HepG2 (cell line): ENCODE data around the gene TGM2. TPM values are rescaled to one million over a fixed set of nuclear protein-coding genes. Genes with fewer than 3 reads are reported as not detected.

Source experiments
- ATAC-seq: fragments of 200-7000 bp; cut with Tn5 transposase; 3 replicates; pipeline ENCODE4 v1.9.1; 2020; ENCODE audit warnings: mild to moderate bottlenecking, moderate library complexity
- BruUV-seq: library from RNA; stranded (reverse); fragments of 400-500 nt; replicated peaks from 2 replicates; lab custom pipeline; 2021; lab: Mats Ljungman, UMichigan
- CTCF ChIA-PET: fragments of 300-600 bp; formaldehyde crosslinking; extraction: SDS; loops from one replicate; lab custom pipeline; 2021; ENCODE audit warnings: low total read pairs, inconsistent platforms, low intra/inter-chr PET ratio; lab: Yijun Ruan, JAX
- POLR2A ChIA-PET: fragments of 350-600 bp; sonication (Branson Sonifier 250); formaldehyde crosslinking; loops from one replicate; lab custom pipeline; 2020; ENCODE audit warnings: antibody characterized with exemption, inconsistent platforms; lab: Yijun Ruan, JAX
- DNase-seq: peaks from one replicate; pipeline ENCODE4 v3.0.0-alpha.2; 2015; ENCODE audit warnings: low spot score
- FAIRE-seq: peaks from 3 replicates; lab custom pipeline; 2011; peaks lifted over from hg19 to GRCh38; lab: Jason Lieb, UNC
- H2AFZ ChIP-seq: one replicate; pipeline ENCODE4 v1.6.1; 2011; ENCODE audit warnings: low read length, inconsistent platforms
- H3K27ac ChIP-seq: fragments of 300-600 bp; 3 replicates; pipeline ENCODE4 v1.8.0; 2011; ENCODE audit warnings: mixed run types, mild to moderate bottlenecking, mixed read lengths, low read length, inconsistent platforms; ENCODE audit not compliant: insufficient read depth; ENCODE audit errors: extremely low read length
- H3K27me3 ChIP-seq, 2 experiments: fragments of 200-600 bp in 1 of 2; 2 replicates in 1 of 2; 3 replicates in 1 of 2; pipeline versions ENCODE4 v1.6.0 to v1.8.0; 2011; ENCODE audit warnings: low read length in 2 of 2, mild to moderate bottlenecking in 2 of 2, moderate library complexity in 2 of 2, inconsistent platforms in 1 of 2; ENCODE audit not compliant: insufficient read depth in 2 of 2, control insufficient read depth in 1 of 2
- H3K36me3 ChIP-seq, 2 experiments: fragments of 200-600 bp in 1 of 2; replicated peaks in 1 of 2; 2 replicates in 1 of 2; 3 replicates in 1 of 2; pipeline versions ENCODE4 v1.5.1 to v1.8.0; 2011; ENCODE audit warnings: low read length in 2 of 2, inconsistent platforms in 1 of 2; ENCODE audit not compliant: insufficient read depth in 2 of 2, control insufficient read depth in 1 of 2
- H3K4me1 ChIP-seq: 2 replicates; pipeline ENCODE4 v1.5.1; 2012; ENCODE audit warnings: low read length, inconsistent platforms; ENCODE audit not compliant: insufficient read depth
- H3K4me2 ChIP-seq: 2 replicates; pipeline ENCODE4 v1.6.0; 2011; ENCODE audit warnings: low read depth, low read length, inconsistent platforms
- H3K4me3 ChIP-seq, 3 experiments: fragments of 200-600 bp in 1 of 3; sonication (generic), shearing (Covaris generic) in 1 of 3; replicated peaks in 1 of 3; 2 replicates each; pipeline ENCODE4 v1.5.1; 2011 to 2016; ENCODE audit warnings: low read length in 3 of 3, inconsistent platforms in 2 of 3, low read depth in 2 of 3, mild to moderate bottlenecking in 2 of 3, control low read depth in 1 of 3, mixed read lengths in 1 of 3; ENCODE audit not compliant: insufficient read depth in 1 of 3
- H3K79me2 ChIP-seq: one replicate; pipeline ENCODE4 v1.6.1; 2011; ENCODE audit warnings: low read length, inconsistent platforms; ENCODE audit not compliant: insufficient read depth
- H3K9ac ChIP-seq: 2 replicates; pipeline ENCODE4 v1.6.0; 2011; ENCODE audit warnings: mild to moderate bottlenecking, low read depth, low read length, inconsistent platforms; ENCODE audit not compliant: insufficient read depth
- H3K9me3 ChIP-seq: 2 replicates; pipeline ENCODE4 v1.5.1; 2012; ENCODE audit warnings: mild to moderate bottlenecking, low read length
- H4K20me1 ChIP-seq: 2 replicates; pipeline ENCODE4 v1.6.0; 2011; ENCODE audit warnings: inconsistent platforms, mild to moderate bottlenecking, low read length, moderate library complexity; ENCODE audit not compliant: insufficient read depth
- ADNP ChIP-seq: sonication (generic); formaldehyde crosslinking; IDR thresholded peaks from 2 replicates; pipeline ENCODE4 v1.4.0; 2020; ENCODE audit warnings: missing genetic modification reagents
- MYNN ChIP-seq: sonication (generic); formaldehyde crosslinking; IDR thresholded peaks from 2 replicates; pipeline ENCODE4 v1.4.0; 2020; ENCODE audit warnings: mild to moderate bottlenecking, low read depth, missing genetic modification reagents
- PRMT3 ChIP-seq: sonication (generic); formaldehyde crosslinking; IDR thresholded peaks from 2 replicates; pipeline ENCODE4 v1.8.1; 2022; ENCODE audit warnings: low read depth, mild to moderate bottlenecking, moderate library complexity, missing genetic modification reagents, borderline replicate concordance
- SOX13 ChIP-seq, 3 experiments: fragments of 450-650 bp in 1 of 3; sonication (generic) in 1 of 3; formaldehyde crosslinking in 1 of 3; IDR thresholded peaks in 2 of 3; conservative IDR thresholded peaks in 1 of 3; 2 replicates each; pipeline versions ENCODE4 v1.5.0 to v1.6.1; 2016 to 2020; ENCODE audit warnings: antibody characterized with exemption in 1 of 3, mild to moderate bottlenecking in 1 of 3, missing compliant biosample characterization in 1 of 3, missing genetic modification reagents in 1 of 3, moderate library complexity in 1 of 3
- ZMYM3 ChIP-seq: sonication (generic); formaldehyde crosslinking; IDR thresholded peaks from 2 replicates; pipeline ENCODE4 v1.5.1; 2020; ENCODE audit warnings: mild to moderate bottlenecking, missing genetic modification reagents
- ZNF670 ChIP-seq: sonication (generic); formaldehyde crosslinking; IDR thresholded peaks from 2 replicates; pipeline ENCODE4 v1.8.0; 2022; ENCODE audit warnings: mild to moderate bottlenecking, missing genetic modification reagents, borderline replicate concordance
- WGBS: methylation state at CpG from one replicate; pipeline ENCODE4 v1.1.6; 2017; ENCODE audit warnings: low lambda C conversion rate; 5-methylcytosine and 5-hydroxymethylcytosine counted together
- in situ Hi-C: cut with HindIII; loops from 2 replicates; pipeline ENCODE4 v1.10.0; 2017; ENCODE audit warnings: low pct_unique_long_range_greater_than_20kb; ENCODE audit not compliant: extremely low pct_ligation_motif_present
- intact Hi-C: fragments of 100-400 bp; cut with micrococcal nuclease; formaldehyde crosslinking; loops from one replicate; pipeline ENCODE4 v1.10.0; 2022; ENCODE audit not compliant: unreplicated experiment
- polyA plus RNA-seq, 8 experiments: library from polyadenylated mRNA; depleted of rRNA in 3 of 8; stranded (reverse) in 7 of 8; unstranded in 1 of 8; fragments of >200 nt; fragmentation: Illumina TruSeq in 4 of 8; extraction: Trizol in 4 of 8; gene quantifications; 2 replicates each; pipeline versions ENCODE4 v1.2.1 to v1.2.3, GENCODE V29; 2011 to 2016; ENCODE audit warnings: low read depth in 4 of 8, missing spikeins in 1 of 8, mixed read lengths in 1 of 8; ENCODE audit not compliant: insufficient read depth in 1 of 8
- total RNA-seq, 5 experiments: library from RNA; depleted of rRNA; stranded (reverse); fragments of >200 nt; fragmentation: Illumina TruSeq; extraction: Trizol; gene quantifications; 2 replicates each; pipeline ENCODE4 v1.2.3, GENCODE V29; 2016; ENCODE audit warnings: low read depth in 1 of 5

Gene TGM2
- total and polyA plus RNA-seq, 2 of the 13 experiments (the other 11 are each of a cell fraction or from before 2014, with no cell fraction given), result 4.2 to 46.4 TPM

DNA sequence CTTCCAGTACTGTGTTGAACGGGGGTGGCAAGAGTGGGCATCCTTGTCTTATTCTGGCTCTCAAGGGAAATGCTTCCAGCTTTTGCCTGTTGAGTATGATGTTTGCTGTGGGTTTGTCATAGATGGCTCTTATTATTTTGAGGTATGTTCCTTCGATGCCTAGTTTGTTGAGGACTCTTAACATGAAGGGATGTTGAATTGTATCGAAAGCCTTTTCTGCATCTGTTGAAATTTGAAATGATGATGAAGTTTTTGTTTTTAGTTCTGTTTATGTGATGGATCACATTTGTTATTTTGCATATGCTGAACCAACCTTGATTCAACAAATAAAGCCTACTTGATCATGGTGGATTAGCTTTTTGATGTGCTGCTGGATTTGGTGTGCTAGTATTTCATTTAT is 83.5 kb downstream of the TGM2 start:
- Histone ChIP-seq H3K9me3 (no peaks in the 10 kb centered on the region), H3K27ac (no peak overlapping the region), H3K36me3 (peaks cover 23 to 62% of the 10 kb centered on the region in 2 experiments), H3K9ac (no peak overlapping the region), H3K4me1 (peaks cover 55% of the 10 kb centered on the region), H3K4me2 (no peak overlapping the region), H4K20me1 (no peaks in the 10 kb centered on the region), H3K27me3 (no peaks in the 10 kb centered on the region), H3K4me3 (no peak overlapping the region), H3K79me2 (peaks cover 52% of the 10 kb centered on the region), H2AFZ (no peak overlapping the region)
- no peak for TF ChIP-seq PRMT3 (CRISPR knock-in tag)
- peak; percentile 61; the same call in 1 of the 2 replicates for TF ChIP-seq MYNN
- no TSS peak for BruUV-seq
- ChIA-PET POLR2A (no interaction called here), CTCF (no interaction called here)
- no peak for FAIRE-seq
- ATAC-seq, result no peak
- DNase-seq, result no peak
- 97% methylated on average over 3 of the region's 3 CpGs for WGBS
- in situ Hi-C loops (no loop called here), intact Hi-C loops (no loop called here)

- no peak for ATAC-seq
- intact Hi-C loops, result loop anchor here (5.0 kb wide), 1 partner anchor 328 kb away; no protein-coding TSS in a partner anchor
- Histone ChIP-seq H3K4me1 (peaks cover 68% of the 10 kb centered on the region), H3K9ac (no peak overlapping the region), H3K9me3 (no peaks in the 10 kb centered on the region), H3K4me3 (no peak overlapping the region), H3K79me2 (peaks cover 61% of the 10 kb centered on the region), H3K27ac (no peak overlapping the region), H4K20me1 (peaks cover 3% of the 10 kb centered on the region; the same call in 1 of the 2 replicates), H2AFZ (no peak overlapping the region)
- ChIA-PET CTCF (no interaction called here), POLR2A (no interaction called here)
- WGBS, result 97% methylated on average over 3 of the region's 3 CpGs
- no peak for DNase-seq
- no peak for FAIRE-seq
- in situ Hi-C loops, result no loop called here
- BruUV-seq, result no TSS peak
- 0 out of 2 replicates have a peak, but pooled peaks have one; percentile 44 for TF ChIP-seq ADNP (CRISPR knock-in tag)
- TF ChIP-seq SOX13 (IDR thresholded peaks at IDR 0.05), result no peak
- no peak for TF ChIP-seq SOX13 (CRISPR knock-in tag; conservative IDR thresholded peaks at IDR 0.05 in 1 of 2, IDR thresholded peaks at IDR 0.05 in 1 of 2)
- no peak for TF ChIP-seq ZNF670 (CRISPR knock-in tag)
- TF ChIP-seq ZMYM3 (CRISPR knock-in tag), result peak; percentile 41; the same call in 1 of the 2 replicates
- TF ChIP-seq, all 625 proteins: peak for 2
- peaks cover 13 to 47% of the 10 kb centered on the region in 2 experiments for H3K36me3 ChIP-seq
- H3K27me3 ChIP-seq, result no peaks in the 10 kb centered on the region
- H3K4me2 ChIP-seq, result no peak overlapping the region
Measured at GRCh38 chr20:38079353-38079752, 85.7 kb downstream of the TGM2 start.
